Prostate gland (tissue), 2 donors: ENCODE measurements around the gene GGA3.

Source experiments
- POLR2A ChIP-seq: fragments of 450-650 bp; IDR thresholded peaks from one replicate; pipeline ENCODE4 v1.6.1; 2016; ENCODE audit warnings: antibody characterized with exemption, mild to moderate bottlenecking
- POLR2AphosphoS5 ChIP-seq: sonication (generic); formaldehyde crosslinking; IDR thresholded peaks from one replicate; pipeline ENCODE4 v1.6.1; 2017; ENCODE audit warnings: antibody characterized with exemption
- TF ChIP-seq, protein P1 (sequence below), 4 experiments: fragments of 200-600 bp in 2 of 4; fragments of 450-650 bp in 2 of 4; sonication (generic) in 2 of 4; IDR thresholded peaks; 1 replicate in 3 of 4; 2 replicates in 1 of 4; pipeline ENCODE4 v1.5.1; 2016 to 2019; ENCODE audit warnings: antibody characterized with exemption in 4 of 4, mild to moderate bottlenecking in 2 of 4, moderate library complexity in 2 of 4

DNA sequence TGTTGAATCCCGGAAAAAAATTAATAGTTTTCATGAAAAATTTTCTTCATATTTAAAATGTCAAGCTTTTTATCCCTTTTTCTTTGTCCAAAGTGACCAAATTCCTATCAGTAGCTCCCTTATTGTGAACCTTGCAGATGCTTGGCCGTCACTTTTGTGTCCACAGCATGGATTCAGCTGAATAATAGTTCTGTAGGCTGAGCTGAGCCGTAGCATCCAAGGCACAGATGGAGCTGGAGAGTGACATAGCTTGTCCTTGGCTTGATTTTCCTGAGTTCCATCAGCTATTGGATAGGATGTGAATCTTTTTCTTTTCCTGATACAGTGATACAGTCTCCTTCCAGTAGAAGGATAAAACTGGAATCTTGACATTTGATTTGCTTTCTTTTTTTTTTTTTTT, 52.3 kb downstream of the GGA3 start:
- TF ChIP-seq, protein P1, sequence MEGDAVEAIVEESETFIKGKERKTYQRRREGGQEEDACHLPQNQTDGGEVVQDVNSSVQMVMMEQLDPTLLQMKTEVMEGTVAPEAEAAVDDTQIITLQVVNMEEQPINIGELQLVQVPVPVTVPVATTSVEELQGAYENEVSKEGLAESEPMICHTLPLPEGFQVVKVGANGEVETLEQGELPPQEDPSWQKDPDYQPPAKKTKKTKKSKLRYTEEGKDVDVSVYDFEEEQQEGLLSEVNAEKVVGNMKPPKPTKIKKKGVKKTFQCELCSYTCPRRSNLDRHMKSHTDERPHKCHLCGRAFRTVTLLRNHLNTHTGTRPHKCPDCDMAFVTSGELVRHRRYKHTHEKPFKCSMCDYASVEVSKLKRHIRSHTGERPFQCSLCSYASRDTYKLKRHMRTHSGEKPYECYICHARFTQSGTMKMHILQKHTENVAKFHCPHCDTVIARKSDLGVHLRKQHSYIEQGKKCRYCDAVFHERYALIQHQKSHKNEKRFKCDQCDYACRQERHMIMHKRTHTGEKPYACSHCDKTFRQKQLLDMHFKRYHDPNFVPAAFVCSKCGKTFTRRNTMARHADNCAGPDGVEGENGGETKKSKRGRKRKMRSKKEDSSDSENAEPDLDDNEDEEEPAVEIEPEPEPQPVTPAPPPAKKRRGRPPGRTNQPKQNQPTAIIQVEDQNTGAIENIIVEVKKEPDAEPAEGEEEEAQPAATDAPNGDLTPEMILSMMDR (IDR thresholded peaks at IDR 0.05), result no peak
- no peak for TF ChIP-seq POLR2A
- TF ChIP-seq POLR2AphosphoS5, result no peak
